Measurements from ENCODE around the gene SYNGAP1. TPM values are rescaled to one million over a fixed set of nuclear protein-coding genes. Genes with fewer than 3 reads are reported as not detected.

Gene SYNGAP1
- total and polyA plus RNA-seq, 8 donors = 0.58 to 78.8 (median 5.1) TPM

DNA sequence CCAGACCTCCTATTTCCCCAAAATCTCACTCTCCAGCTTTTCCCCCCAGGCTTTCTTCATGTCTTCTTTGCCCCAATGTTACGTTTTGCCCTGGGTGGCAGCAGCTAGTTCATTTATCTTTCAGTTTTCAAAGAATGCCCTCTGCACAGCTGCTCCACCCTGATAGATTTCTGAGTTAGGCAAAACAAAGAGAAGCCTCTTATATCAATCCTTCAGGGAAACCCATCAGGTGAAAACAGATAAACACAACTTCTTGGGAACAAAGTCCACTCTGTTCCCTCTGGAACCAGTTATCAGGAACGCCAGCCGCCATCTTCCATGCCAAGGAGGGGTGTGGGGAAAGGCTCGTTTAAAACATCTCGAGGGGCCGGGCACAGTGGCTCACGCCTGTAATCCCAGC lies 68.5 kb downstream of the SYNGAP1 start:
- Histone ChIP-seq H3K27ac (no peak overlapping the region), H3K4me3 (no peak overlapping the region), H3K9me3 (no peaks in the 10 kb centered on the region), H3K4me1 (no peaks in the 10 kb centered on the region), H3K27me3 (peaks cover 0 to 19% (median 4%) of the 10 kb centered on the region in 3 donors), H3K36me3 (no peaks in the 10 kb centered on the region)
- intact Hi-C loops (cut with DNase I; ENCODE audit: low total_unique reads) = no loop called here
- 5 to 62% (median 47%) methylated on average over 1 to 7 of the region's 7 CpGs for WGBS, 5 donors
- no peak for TF ChIP-seq EP300 (IDR thresholded peaks at IDR 0.05)
- no peak for TF ChIP-seq POLR2AphosphoS5 (IDR thresholded peaks at IDR 0.05)
- TF ChIP-seq, protein P1, sequence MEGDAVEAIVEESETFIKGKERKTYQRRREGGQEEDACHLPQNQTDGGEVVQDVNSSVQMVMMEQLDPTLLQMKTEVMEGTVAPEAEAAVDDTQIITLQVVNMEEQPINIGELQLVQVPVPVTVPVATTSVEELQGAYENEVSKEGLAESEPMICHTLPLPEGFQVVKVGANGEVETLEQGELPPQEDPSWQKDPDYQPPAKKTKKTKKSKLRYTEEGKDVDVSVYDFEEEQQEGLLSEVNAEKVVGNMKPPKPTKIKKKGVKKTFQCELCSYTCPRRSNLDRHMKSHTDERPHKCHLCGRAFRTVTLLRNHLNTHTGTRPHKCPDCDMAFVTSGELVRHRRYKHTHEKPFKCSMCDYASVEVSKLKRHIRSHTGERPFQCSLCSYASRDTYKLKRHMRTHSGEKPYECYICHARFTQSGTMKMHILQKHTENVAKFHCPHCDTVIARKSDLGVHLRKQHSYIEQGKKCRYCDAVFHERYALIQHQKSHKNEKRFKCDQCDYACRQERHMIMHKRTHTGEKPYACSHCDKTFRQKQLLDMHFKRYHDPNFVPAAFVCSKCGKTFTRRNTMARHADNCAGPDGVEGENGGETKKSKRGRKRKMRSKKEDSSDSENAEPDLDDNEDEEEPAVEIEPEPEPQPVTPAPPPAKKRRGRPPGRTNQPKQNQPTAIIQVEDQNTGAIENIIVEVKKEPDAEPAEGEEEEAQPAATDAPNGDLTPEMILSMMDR (IDR thresholded peaks at IDR 0.05) = no peak
- TF ChIP-seq POLR2A (IDR thresholded peaks at IDR 0.05) = no peak
- DNase-seq = peak in 1 of 2 donors; percentile 3

DNA sequence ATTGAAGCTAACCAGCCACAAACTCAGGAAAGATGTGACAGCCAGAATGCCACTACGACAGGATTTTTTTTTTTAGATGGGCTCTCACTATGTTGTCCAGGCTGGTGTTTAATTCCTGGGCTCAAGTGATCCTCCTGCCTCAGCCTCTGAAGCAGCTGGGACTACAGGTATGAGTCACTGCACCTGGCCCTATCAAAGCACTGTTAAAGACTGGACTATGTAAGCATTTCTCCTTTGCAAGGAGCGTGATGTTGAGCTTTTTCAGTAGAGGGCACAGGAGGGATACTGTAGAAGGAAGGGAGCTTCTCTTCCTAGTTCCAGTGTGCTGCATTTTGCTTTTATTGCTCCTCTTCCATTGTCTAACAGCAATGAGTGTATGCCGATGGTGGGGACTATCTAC lies 70.3 kb downstream of the SYNGAP1 start:
- Histone ChIP-seq H3K4me1 (no peaks in the 10 kb centered on the region), H3K9me3 (no peaks in the 10 kb centered on the region), H3K27ac (no peak overlapping the region), H3K27me3 (peaks cover 0 to 19% (median 4%) of the 10 kb centered on the region in 3 donors), H3K4me3 (no peak overlapping the region), H3K36me3 (no peaks in the 10 kb centered on the region)
- intact Hi-C loops (cut with DNase I; ENCODE audit: low total_unique reads) = no loop called here
- peak in 1 of 2 donors; percentile 20 for DNase-seq
- 61 to 66% (median 64%) methylated on average over 3 of the region's 3 CpGs for WGBS, 5 donors
- no peak for TF ChIP-seq POLR2A (IDR thresholded peaks at IDR 0.05)
- no peak for TF ChIP-seq EP300 (IDR thresholded peaks at IDR 0.05)
- TF ChIP-seq POLR2AphosphoS5 (IDR thresholded peaks at IDR 0.05) = no peak
- TF ChIP-seq, protein P1 (IDR thresholded peaks at IDR 0.05) = no peak

DNA sequence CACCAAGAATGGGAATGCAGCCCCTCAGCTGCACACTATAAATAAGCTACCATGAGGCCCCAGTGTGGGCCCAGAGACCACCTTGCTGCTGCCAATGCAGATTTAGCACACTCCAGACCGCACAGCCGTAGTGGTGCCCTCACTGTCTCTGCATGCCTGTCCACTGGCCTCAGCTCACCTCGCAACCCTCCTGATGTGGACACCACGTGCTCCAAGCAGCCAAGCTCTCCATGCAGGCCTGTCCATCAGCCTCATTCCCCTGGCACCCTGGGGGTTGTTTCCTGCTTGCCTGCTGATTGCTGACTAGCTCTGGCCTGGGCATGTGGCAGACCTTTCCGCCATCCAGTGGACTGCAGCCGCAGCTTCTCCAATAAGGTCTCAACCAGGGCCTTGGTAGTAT lies 70.8 kb downstream of the SYNGAP1 start:
- intact Hi-C loops (cut with DNase I; ENCODE audit: low total_unique reads) = no loop called here
- Histone ChIP-seq H3K36me3 (no peaks in the 10 kb centered on the region), H3K4me1 (no peaks in the 10 kb centered on the region), H3K4me3 (no peak overlapping the region), H3K27ac (no peak overlapping the region), H3K9me3 (no peaks in the 10 kb centered on the region), H3K27me3 (peaks cover 0 to 19% (median 4%) of the 10 kb centered on the region in 3 donors)
- DNase-seq = peak in 1 of 2 donors; percentile 7
- TF ChIP-seq EP300 (IDR thresholded peaks at IDR 0.05) (no peak), POLR2AphosphoS5 (IDR thresholded peaks at IDR 0.05) (no peak), POLR2A (IDR thresholded peaks at IDR 0.05) (no peak)
- TF ChIP-seq, protein P1 (IDR thresholded peaks at IDR 0.05) = no peak
- 88 to 90% (median 89%) methylated on average over 4 to 6 of the region's 6 CpGs for WGBS, 5 donors

DNA sequence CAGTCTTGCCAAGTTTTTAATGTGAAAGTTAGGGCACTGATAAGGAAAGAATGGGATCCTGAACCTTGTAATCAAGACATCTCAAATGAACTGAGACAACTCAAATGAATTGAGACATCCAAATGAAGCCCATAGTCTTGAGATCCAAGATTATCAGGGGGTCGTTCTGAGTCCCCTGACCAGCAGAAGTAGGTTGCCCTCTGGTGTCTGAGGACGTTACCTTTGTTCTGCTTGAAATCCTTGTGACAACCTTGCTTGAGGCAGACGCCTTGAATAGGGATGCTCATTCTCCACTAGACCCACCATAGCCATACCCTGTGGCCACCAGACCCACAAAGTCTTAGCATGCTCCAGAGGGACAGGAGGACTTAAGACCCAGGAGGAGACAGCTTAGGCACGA lies 72.2 kb downstream of the SYNGAP1 start:
- Histone ChIP-seq H3K9me3 (no peaks in the 10 kb centered on the region), H3K27me3 (peaks cover 0 to 18% (median 4%) of the 10 kb centered on the region in 3 donors), H3K27ac (no peak overlapping the region), H3K36me3 (no peaks in the 10 kb centered on the region), H3K4me3 (no peak overlapping the region), H3K4me1 (no peaks in the 10 kb centered on the region)
- intact Hi-C loops (cut with DNase I; ENCODE audit: low total_unique reads) = no loop called here
- TF ChIP-seq EP300 (IDR thresholded peaks at IDR 0.05) (no peak), POLR2AphosphoS5 (IDR thresholded peaks at IDR 0.05) (no peak), POLR2A (IDR thresholded peaks at IDR 0.05) (no peak)
- TF ChIP-seq, protein P1 (IDR thresholded peaks at IDR 0.05) = no peak
- 28 to 40% (median 33%) methylated on average over 4 of the region's 4 CpGs for WGBS, 5 donors
- DNase-seq = peak in 1 of 2 donors; percentile 11

All from stomach (tissue), 9 donors.